Mesendoderm (in vitro differentiated cells): Measurements from ENCODE around the gene SLC5A5.
A peak's percentile ranks its signal among the peaks of the same experiment; 100 is the strongest.

Experiments
- DNase-seq: peaks from one replicate; pipeline ENCODE4 v3.0.0; 2013
- H2AK5ac ChIP-seq: 2 replicates; pipeline ENCODE4 v1.6.1; 2013; ENCODE audit warnings: low read length, inconsistent platforms
- H2BK120ac ChIP-seq: 2 replicates; pipeline ENCODE4 v1.6.1; 2013; ENCODE audit warnings: low read depth, mild to moderate bottlenecking, low read length, moderate library complexity, mixed read lengths
- H2BK15ac ChIP-seq: replicated peaks from 2 replicates; pipeline ENCODE4 v1.6.1; 2013; ENCODE audit warnings: low read depth, mild to moderate bottlenecking, moderate library complexity
- H2BK5ac ChIP-seq: 2 replicates; pipeline ENCODE4 v1.6.1; 2013; ENCODE audit warnings: low read length, inconsistent platforms
- H3K18ac ChIP-seq: 2 replicates; pipeline ENCODE4 v1.6.1; 2013; ENCODE audit warnings: mild to moderate bottlenecking, low read length, mixed read lengths
- H3K23ac ChIP-seq: one replicate; pipeline ENCODE4 v1.6.1; 2013; ENCODE audit warnings: low read length
- H3K27ac ChIP-seq: 2 replicates; pipeline ENCODE4 v1.5.1; 2013; ENCODE audit warnings: low read depth, mild to moderate bottlenecking, inconsistent platforms, low read length, moderate library complexity
- H3K27me3 ChIP-seq: 2 replicates; pipeline ENCODE4 v1.6.1; 2013; ENCODE audit warnings: low read length, control low read depth, mild to moderate bottlenecking, inconsistent platforms; ENCODE audit not compliant: insufficient read depth, poor library complexity
- H3K36me3 ChIP-seq: 2 replicates; pipeline ENCODE4 v1.6.1; 2013; ENCODE audit warnings: low read length, inconsistent platforms; ENCODE audit not compliant: control insufficient read depth, insufficient read depth
- H3K4ac ChIP-seq: one replicate; pipeline ENCODE4 v1.6.1; 2013; ENCODE audit warnings: low read depth, mild to moderate bottlenecking, low read length, moderate library complexity
- H3K4me1 ChIP-seq: 2 replicates; pipeline ENCODE4 v1.6.1; 2013; ENCODE audit warnings: low read depth, low read length, inconsistent platforms; ENCODE audit not compliant: control insufficient read depth
- H3K4me2 ChIP-seq: 2 replicates; pipeline ENCODE4 v1.6.1; 2013; ENCODE audit warnings: low read length
- H3K4me3 ChIP-seq: 2 replicates; pipeline ENCODE4 v1.5.1; 2013; ENCODE audit warnings: mild to moderate bottlenecking, low read length
- H3K56ac ChIP-seq: one replicate; pipeline ENCODE4 v1.6.1; 2013; ENCODE audit warnings: low read length
- H3K79me1 ChIP-seq: 2 replicates; pipeline ENCODE4 v1.6.1; 2013; ENCODE audit warnings: low read length, inconsistent platforms
- H3K79me2 ChIP-seq: 2 replicates; pipeline ENCODE4 v1.6.1; 2013; ENCODE audit warnings: mild to moderate bottlenecking, low read length; ENCODE audit not compliant: control insufficient read depth, insufficient read depth
- H3K9ac ChIP-seq: 2 replicates; pipeline ENCODE4 v1.6.1; 2013; ENCODE audit warnings: low read length, inconsistent platforms
- H4K5ac ChIP-seq: one replicate; pipeline ENCODE4 v1.6.1; 2013; ENCODE audit warnings: low read length
- H4K8ac ChIP-seq: one replicate; pipeline ENCODE4 v1.6.1; 2013; ENCODE audit warnings: low read depth, mild to moderate bottlenecking, control low read depth, low read length, moderate library complexity
- WGBS: extraction: QIAGEN DNeasy Blood & Tissue Kit; methylation state at CpG from one replicate; pipeline ENCODE4 v1.1.7; 2013; ENCODE audit warnings: low lambda C conversion rate, missing lambda C conversion rate; ENCODE audit not compliant: insufficient coverage; ENCODE audit errors: extremely low coverage; 5-methylcytosine and 5-hydroxymethylcytosine counted together

Gene SLC5A5

DNA sequence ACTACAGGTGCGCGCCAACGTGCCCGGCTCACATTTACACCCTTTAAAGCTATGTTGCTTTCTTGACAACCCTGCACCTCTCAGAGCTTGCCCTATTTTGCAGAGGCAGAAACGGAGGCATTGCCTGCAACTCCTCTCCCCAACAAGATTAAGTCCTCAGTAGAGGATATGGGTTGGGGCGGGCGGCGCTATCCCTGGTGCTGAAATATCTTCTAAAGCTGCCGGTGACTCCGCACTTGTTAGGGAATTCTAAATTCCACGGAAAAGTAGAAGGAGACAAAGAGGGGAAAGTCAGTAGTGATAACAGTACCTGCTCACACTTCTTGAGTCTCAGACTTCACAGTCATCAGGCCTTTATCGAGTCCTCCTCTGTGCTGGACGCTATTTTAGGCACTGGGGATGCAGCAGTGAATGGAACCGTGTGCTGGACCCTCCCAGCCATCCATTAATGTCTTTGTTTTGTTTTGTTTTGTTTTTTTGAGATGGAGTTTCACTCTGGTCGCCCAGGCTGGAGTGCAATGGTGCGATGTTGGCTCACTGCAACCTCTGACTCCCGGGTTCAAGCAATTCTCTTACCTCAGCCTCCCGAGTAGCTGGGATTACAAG is 18.0 kb downstream of the SLC5A5 start:
- no peak overlapping the region for H3K4me3 ChIP-seq
- H3K9ac ChIP-seq = no peak overlapping the region
- H3K23ac ChIP-seq = no peak overlapping the region
- no peak overlapping the region for H2BK120ac ChIP-seq
- H3K4me1 ChIP-seq = no peaks in the 10 kb centered on the region
- peak; percentile 74 for DNase-seq
- no peak overlapping the region for H4K5ac ChIP-seq
- H3K4me2 ChIP-seq = no peak overlapping the region
- no peaks in the 10 kb centered on the region for H3K79me2 ChIP-seq
- H3K27ac ChIP-seq = no peak overlapping the region
- H3K4ac ChIP-seq = no peak overlapping the region
- no peak overlapping the region for H4K8ac ChIP-seq
- H2BK15ac ChIP-seq = no peak overlapping the region
- H2AK5ac ChIP-seq = no peak overlapping the region
- H3K18ac ChIP-seq = no peak overlapping the region
- no peaks in the 10 kb centered on the region for H3K27me3 ChIP-seq
- H3K56ac ChIP-seq = no peak overlapping the region
- H3K36me3 ChIP-seq = no peaks in the 10 kb centered on the region
- no peaks in the 10 kb centered on the region for H3K79me1 ChIP-seq
- WGBS = no CpG with 5 or more reads among the region's 18 CpGs
- H2BK5ac ChIP-seq = no peak overlapping the region

GRCh38 chr19:17893766-17894165 is 22.0 kb downstream of the SLC5A5 start:
- Histone ChIP-seq H3K9ac (no peak overlapping the region), H3K79me1 (no peaks in the 10 kb centered on the region), H3K27me3 (no peaks in the 10 kb centered on the region), H3K23ac (no peak overlapping the region), H2BK15ac (no peak overlapping the region), H2AK5ac (no peak overlapping the region), H3K4me3 (no peak overlapping the region), H2BK120ac (no peak overlapping the region), H3K27ac (no peak overlapping the region), H3K4me2 (no peak overlapping the region), H4K8ac (no peak overlapping the region), H3K79me2 (no peaks in the 10 kb centered on the region), H2BK5ac (no peak overlapping the region), H3K18ac (no peak overlapping the region), H4K5ac (no peak overlapping the region), H3K56ac (no peak overlapping the region), H3K4me1 (no peaks in the 10 kb centered on the region), H3K36me3 (no peaks in the 10 kb centered on the region), H3K4ac (no peak overlapping the region)
- no peak for DNase-seq
- WGBS = no CpG with 5 or more reads among the region's 9 CpGs

DNA sequence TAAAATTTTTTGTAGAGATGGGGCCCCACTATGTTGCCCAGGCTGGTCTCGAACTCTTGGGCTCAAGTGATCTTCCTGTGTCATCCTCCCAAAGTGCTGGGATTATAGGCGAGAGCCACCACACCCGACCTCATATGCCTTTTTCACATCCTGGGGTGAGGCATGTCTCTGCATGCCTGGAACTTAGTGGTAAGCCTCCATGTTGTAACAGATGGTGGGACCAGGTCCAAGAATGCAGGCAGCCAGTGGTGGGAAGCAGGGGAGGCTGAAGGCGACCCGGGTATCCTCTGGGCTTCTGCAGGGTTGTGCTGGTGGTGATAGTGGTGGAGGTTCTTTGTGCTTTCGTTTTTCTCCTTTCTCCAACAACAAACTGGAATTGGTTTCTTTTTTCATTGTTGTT is 31.0 kb downstream of the SLC5A5 start:
- WGBS = no CpG with 5 or more reads among the region's 6 CpGs
- Histone ChIP-seq H3K36me3 (no peaks in the 10 kb centered on the region), H3K4ac (no peak overlapping the region), H3K79me2 (no peaks in the 10 kb centered on the region), H2BK15ac (no peak overlapping the region), H3K4me3 (no peak overlapping the region), H4K8ac (no peak overlapping the region), H2BK5ac (no peak overlapping the region), H3K23ac (no peak overlapping the region), H3K27me3 (no peaks in the 10 kb centered on the region), H2AK5ac (no peak overlapping the region), H2BK120ac (no peak overlapping the region), H3K9ac (no peak overlapping the region), H3K18ac (no peak overlapping the region), H3K79me1 (no peaks in the 10 kb centered on the region), H3K56ac (no peak overlapping the region), H3K4me1 (no peaks in the 10 kb centered on the region), H3K27ac (no peak overlapping the region), H4K5ac (no peak overlapping the region), H3K4me2 (no peak overlapping the region)
- DNase-seq = no peak

DNA sequence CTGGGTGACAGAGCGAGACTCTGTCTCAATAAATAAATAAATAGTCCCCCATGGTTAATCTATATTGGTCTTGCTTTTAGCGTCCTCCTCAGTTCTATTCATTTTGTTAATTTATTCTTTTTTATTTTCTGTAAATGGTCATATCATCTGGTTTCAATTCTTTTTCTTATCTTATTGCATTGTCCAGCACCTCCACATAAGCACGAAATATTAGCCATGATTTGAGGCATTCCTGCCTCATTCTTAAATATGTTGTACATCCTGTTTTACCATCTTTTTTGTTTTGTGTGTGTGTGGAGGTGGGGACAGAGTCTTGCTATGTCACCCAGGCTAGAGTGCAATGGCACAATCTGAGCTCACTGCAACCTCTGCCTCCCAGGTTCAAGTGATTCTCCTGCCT is 36.5 kb downstream of the SLC5A5 start:
- Histone ChIP-seq H3K36me3 (no peaks in the 10 kb centered on the region), H3K4ac (no peak overlapping the region), H2BK120ac (no peak overlapping the region), H3K79me2 (no peaks in the 10 kb centered on the region), H3K79me1 (no peaks in the 10 kb centered on the region), H3K56ac (no peak overlapping the region), H2BK5ac (no peak overlapping the region), H3K27ac (no peak overlapping the region), H4K8ac (no peak overlapping the region), H3K4me2 (no peak overlapping the region), H3K9ac (no peak overlapping the region), H3K18ac (no peak overlapping the region), H3K4me3 (no peak overlapping the region), H3K27me3 (no peaks in the 10 kb centered on the region), H2AK5ac (no peak overlapping the region), H2BK15ac (no peak overlapping the region), H3K4me1 (no peaks in the 10 kb centered on the region), H3K23ac (no peak overlapping the region), H4K5ac (no peak overlapping the region)
- WGBS = no CpG with 5 or more reads among the region's 3 CpGs
- no peak for DNase-seq

GRCh38 chr19:17909003-17909732 is 37.4 kb downstream of the SLC5A5 start:
- no peak overlapping the region for H3K4ac ChIP-seq
- H3K9ac ChIP-seq = no peak overlapping the region
- H3K56ac ChIP-seq = no peak overlapping the region
- peak; percentile 31 for DNase-seq
- H3K27me3 ChIP-seq = no peaks in the 10 kb centered on the region
- no peak overlapping the region for H3K23ac ChIP-seq
- no peaks in the 10 kb centered on the region for H3K79me2 ChIP-seq
- no peak overlapping the region for H3K4me3 ChIP-seq
- H2AK5ac ChIP-seq = no peak overlapping the region
- WGBS = no CpG with 5 or more reads among the region's 7 CpGs
- H3K4me2 ChIP-seq = no peak overlapping the region
- no peaks in the 10 kb centered on the region for H3K79me1 ChIP-seq
- H3K18ac ChIP-seq = no peak overlapping the region
- no peak overlapping the region for H3K27ac ChIP-seq
- H4K5ac ChIP-seq = no peak overlapping the region
- no peak overlapping the region for H4K8ac ChIP-seq
- no peaks in the 10 kb centered on the region for H3K4me1 ChIP-seq
- no peak overlapping the region for H2BK5ac ChIP-seq
- H2BK120ac ChIP-seq = no peak overlapping the region
- no peak overlapping the region for H2BK15ac ChIP-seq
- no peaks in the 10 kb centered on the region for H3K36me3 ChIP-seq
